Osteocyte (in vitro differentiated cells): Measurements from ENCODE around the gene TRIM50. TPM values are rescaled to one million over a fixed set of nuclear protein-coding genes. Genes with fewer than 3 reads are reported as not detected.

Source experiments
- DNase-seq: peaks from one replicate; pipeline ENCODE4 v3.0.0; 2021; ENCODE audit warnings: mixed read lengths; ENCODE audit not compliant: unreplicated experiment; ENCODE audit errors: extremely low spot score
- H3K27ac Mint-ChIP-seq: one replicate; pipeline ENCODE4 v1.8.0; 2021; ENCODE audit warnings: mild to moderate bottlenecking, mixed read lengths; ENCODE audit not compliant: unreplicated experiment
- H3K27me3 Mint-ChIP-seq: one replicate; pipeline ENCODE4 v1.8.0; 2021; ENCODE audit warnings: mixed read lengths; ENCODE audit not compliant: unreplicated experiment
- H3K36me3 Mint-ChIP-seq: one replicate; pipeline ENCODE4 v1.8.0; 2021; ENCODE audit warnings: mixed read lengths; ENCODE audit not compliant: unreplicated experiment
- H3K4me1 Mint-ChIP-seq: one replicate; pipeline ENCODE4 v1.8.0; 2021; ENCODE audit warnings: mixed read lengths; ENCODE audit not compliant: unreplicated experiment
- H3K4me3 Mint-ChIP-seq: one replicate; pipeline ENCODE4 v1.8.0; 2021; ENCODE audit warnings: mild to moderate bottlenecking, moderate library complexity, mixed read lengths; ENCODE audit not compliant: unreplicated experiment
- H3K9me3 Mint-ChIP-seq: one replicate; pipeline ENCODE4 v1.8.0; 2021; ENCODE audit warnings: mixed read lengths; ENCODE audit not compliant: unreplicated experiment
- total RNA-seq: library from RNA; stranded (reverse); gene quantifications from 2 replicates; pipeline ENCODE4 v1.2.1, GENCODE V29; 2021
- TF ChIP-seq, protein P1 (sequence below): fragments of 200-600 bp; sonication (generic); IDR thresholded peaks from 2 replicates; pipeline ENCODE4 v1.5.0; 2021; ENCODE audit warnings: antibody characterized with exemption, mild to moderate bottlenecking, moderate library complexity

Gene TRIM50
- total RNA-seq, 1 donor from 2014 or later = not detected

GRCh38 chr7:73359746-73360375 is 32.0 kb upstream of the TRIM50 start:
- H3K27ac Mint-ChIP-seq = no peak overlapping the region
- TF ChIP-seq, protein P1, sequence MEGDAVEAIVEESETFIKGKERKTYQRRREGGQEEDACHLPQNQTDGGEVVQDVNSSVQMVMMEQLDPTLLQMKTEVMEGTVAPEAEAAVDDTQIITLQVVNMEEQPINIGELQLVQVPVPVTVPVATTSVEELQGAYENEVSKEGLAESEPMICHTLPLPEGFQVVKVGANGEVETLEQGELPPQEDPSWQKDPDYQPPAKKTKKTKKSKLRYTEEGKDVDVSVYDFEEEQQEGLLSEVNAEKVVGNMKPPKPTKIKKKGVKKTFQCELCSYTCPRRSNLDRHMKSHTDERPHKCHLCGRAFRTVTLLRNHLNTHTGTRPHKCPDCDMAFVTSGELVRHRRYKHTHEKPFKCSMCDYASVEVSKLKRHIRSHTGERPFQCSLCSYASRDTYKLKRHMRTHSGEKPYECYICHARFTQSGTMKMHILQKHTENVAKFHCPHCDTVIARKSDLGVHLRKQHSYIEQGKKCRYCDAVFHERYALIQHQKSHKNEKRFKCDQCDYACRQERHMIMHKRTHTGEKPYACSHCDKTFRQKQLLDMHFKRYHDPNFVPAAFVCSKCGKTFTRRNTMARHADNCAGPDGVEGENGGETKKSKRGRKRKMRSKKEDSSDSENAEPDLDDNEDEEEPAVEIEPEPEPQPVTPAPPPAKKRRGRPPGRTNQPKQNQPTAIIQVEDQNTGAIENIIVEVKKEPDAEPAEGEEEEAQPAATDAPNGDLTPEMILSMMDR = no peak
- H3K36me3 Mint-ChIP-seq = no peaks in the 10 kb centered on the region
- no peak overlapping the region for H3K4me3 Mint-ChIP-seq
- no peaks in the 10 kb centered on the region for H3K9me3 Mint-ChIP-seq
- H3K27me3 Mint-ChIP-seq = peaks cover 9% of the 10 kb centered on the region
- H3K4me1 Mint-ChIP-seq = peaks cover 16% of the 10 kb centered on the region
- DNase-seq = no peak

- DNase-seq = no peak
- H3K27ac Mint-ChIP-seq = peak overlapping the region; percentile 31
- H3K4me3 Mint-ChIP-seq = no peak overlapping the region
- TF ChIP-seq, protein P1 = no peak
- H3K4me1 Mint-ChIP-seq = peaks cover 16% of the 10 kb centered on the region
- H3K27me3 Mint-ChIP-seq = peaks cover 10% of the 10 kb centered on the region
- H3K9me3 Mint-ChIP-seq = no peaks in the 10 kb centered on the region
- H3K36me3 Mint-ChIP-seq = no peaks in the 10 kb centered on the region
Observed at GRCh38 chr7:73359306-73359705, 31.4 kb upstream of the TRIM50 start.

GRCh38 chr7:73358590-73359275 is 30.9 kb upstream of the TRIM50 start:
- DNase-seq = no peak
- H3K27ac Mint-ChIP-seq = peak overlapping the region; percentile 75
- peak overlapping the region; percentile 63 for H3K4me3 Mint-ChIP-seq
- H3K4me1 Mint-ChIP-seq = peaks cover 16% of the 10 kb centered on the region
- H3K9me3 Mint-ChIP-seq = no peaks in the 10 kb centered on the region
- no peaks in the 10 kb centered on the region for H3K36me3 Mint-ChIP-seq
- H3K27me3 Mint-ChIP-seq = peaks cover 10% of the 10 kb centered on the region
- TF ChIP-seq, protein P1 = no peak

- H3K4me3 Mint-ChIP-seq = no peak overlapping the region
- peaks cover 16% of the 10 kb centered on the region for H3K4me1 Mint-ChIP-seq
- DNase-seq = no peak
- H3K27me3 Mint-ChIP-seq = peaks cover 10% of the 10 kb centered on the region
- TF ChIP-seq, protein P1 = no peak
- H3K27ac Mint-ChIP-seq = no peak overlapping the region
- no peaks in the 10 kb centered on the region for H3K36me3 Mint-ChIP-seq
- H3K9me3 Mint-ChIP-seq = peaks cover 7% of the 10 kb centered on the region
Observed at GRCh38 chr7:73356159-73356558, 28.3 kb upstream of the TRIM50 start.

DNA sequence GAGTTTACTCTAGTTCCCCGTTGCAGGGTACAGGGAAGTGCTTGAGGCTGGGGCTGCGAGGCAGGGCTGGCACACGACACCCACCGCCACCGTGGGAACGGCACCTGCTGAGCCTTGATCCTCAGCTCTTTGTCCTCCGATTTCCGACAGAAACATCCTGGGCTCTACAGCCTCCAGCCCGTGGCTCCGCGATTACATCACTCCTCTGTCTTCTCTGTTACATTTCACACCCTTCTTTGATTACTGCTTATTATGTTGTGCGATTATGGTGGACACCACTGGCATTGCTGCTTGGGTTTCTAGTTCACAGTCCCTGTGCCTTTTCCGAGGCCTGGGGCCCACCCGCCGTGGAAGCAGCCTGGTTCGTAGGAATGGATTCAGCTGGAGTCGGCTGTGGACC is 26.9 kb upstream of the TRIM50 start:
- H3K4me1 Mint-ChIP-seq = peaks cover 16% of the 10 kb centered on the region
- H3K27ac Mint-ChIP-seq = no peak overlapping the region
- H3K36me3 Mint-ChIP-seq = no peaks in the 10 kb centered on the region
- TF ChIP-seq, protein P1 = no peak
- no peak overlapping the region for H3K4me3 Mint-ChIP-seq
- no peak for DNase-seq
- H3K9me3 Mint-ChIP-seq = peaks cover 7% of the 10 kb centered on the region
- H3K27me3 Mint-ChIP-seq = peaks cover 10% of the 10 kb centered on the region
